ENCODE results near the gene ALDH4A1.

The ALDH4A1 gene

DNA sequence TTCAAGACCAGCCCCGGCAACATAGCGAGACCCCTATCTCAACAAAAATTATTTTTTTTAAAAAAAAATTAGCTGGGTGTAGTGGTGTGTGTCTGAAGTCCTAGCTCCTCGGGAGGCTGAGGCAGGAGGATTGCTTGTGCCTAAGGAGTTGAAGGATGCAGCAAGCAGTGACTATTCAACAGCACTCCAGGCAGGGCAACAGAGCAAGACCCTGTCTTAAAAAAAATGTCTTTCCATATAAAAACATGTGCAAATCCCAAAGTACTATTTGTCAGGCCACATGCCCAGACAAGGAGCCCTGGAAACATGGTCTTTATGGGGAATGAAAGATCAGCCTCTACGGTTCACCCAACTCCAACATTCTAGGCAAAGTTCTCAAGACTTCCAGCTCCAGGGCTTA lies 40.8 kb upstream of the ALDH4A1 start:
- WGBS (ENCODE audit: extremely low coverage, insufficient coverage, insufficient read length): no CpG with 5 or more reads among the region's 4 CpGs
- H3K18ac ChIP-seq (ENCODE audit: low read length): no peak overlapping the region
- peaks cover 13% of the 10 kb centered on the region for H3K79me2 ChIP-seq (ENCODE audit: control insufficient read depth, insufficient read depth, low read length, poor library complexity)
- no peak overlapping the region for H4K8ac ChIP-seq (ENCODE audit: low read depth, low read length)
- H3K9me3 ChIP-seq (ENCODE audit: insufficient read depth, low read depth, low read length): peaks cover 2% of the 10 kb centered on the region
- no peak overlapping the region for H3K23ac ChIP-seq (ENCODE audit: low read length)
- H3K14ac ChIP-seq (ENCODE audit: low read length): no peak overlapping the region
- DNase-seq: no peak
- no peak overlapping the region for H2AFZ ChIP-seq (ENCODE audit: insufficient read depth, low read length, poor library complexity)
- H2BK5ac ChIP-seq (ENCODE audit: low read depth, low read length, poor library complexity): no peak overlapping the region
- H3K4ac ChIP-seq (ENCODE audit: low read depth, low read length): peak overlapping the region; percentile 17
- H3K4me1 ChIP-seq (ENCODE audit: control insufficient read depth in 1 of 2, insufficient read depth in 2 of 2, low read length in 2 of 2): peaks cover 39 to 55% of the 10 kb centered on the region in 2 experiments
- H3K36me3 ChIP-seq (ENCODE audit: control insufficient read depth in 1 of 2, insufficient read depth in 2 of 2, low read length in 2 of 2): peaks cover 5 to 9% of the 10 kb centered on the region in 2 experiments
- H4K91ac ChIP-seq (ENCODE audit: low read depth, low read length): no peak overlapping the region
- no peak overlapping the region for H4K12ac ChIP-seq (ENCODE audit: low read depth, low read length)
- H2BK12ac ChIP-seq (ENCODE audit: low read length): no peak overlapping the region
- no peak overlapping the region for H3K27ac ChIP-seq (ENCODE audit: low read depth, low read length)
- H3K4me3 ChIP-seq (ENCODE audit: low read depth, low read length): no peak overlapping the region
- no peak overlapping the region for H3K9ac ChIP-seq (ENCODE audit: low read length)
- H3K27me3 ChIP-seq (ENCODE audit: insufficient read depth, low read length): no peaks in the 10 kb centered on the region
- no peak overlapping the region for H2BK120ac ChIP-seq (ENCODE audit: insufficient read depth, low read length, poor library complexity)
- H3K79me1 ChIP-seq (ENCODE audit: low read length): peaks cover 8% of the 10 kb centered on the region
- no peak overlapping the region for H2AK5ac ChIP-seq (ENCODE audit: low read length)
- no peak overlapping the region for H3K4me2 ChIP-seq (ENCODE audit: low read length)

DNA sequence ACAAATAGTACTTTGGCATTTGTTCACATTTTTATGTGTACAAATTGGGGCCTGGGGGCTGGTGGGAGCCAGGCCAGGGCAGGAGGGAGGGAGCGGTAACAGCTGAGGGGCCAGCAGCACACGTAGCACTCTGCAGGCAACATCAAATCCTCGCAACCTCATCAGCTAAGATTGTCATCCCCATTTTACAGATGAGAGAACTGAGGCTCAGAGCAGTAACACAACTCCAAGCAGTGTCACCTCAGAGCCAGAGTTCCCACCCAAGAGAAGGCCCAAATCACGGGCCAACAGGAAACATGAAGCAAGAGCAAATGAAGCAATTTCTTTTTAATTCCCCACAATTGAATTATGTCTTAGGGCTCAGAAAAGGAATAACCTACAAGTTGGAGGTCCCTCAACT lies 40.0 kb upstream of the ALDH4A1 start:
- H2BK5ac ChIP-seq (ENCODE audit: low read depth, low read length, poor library complexity): no peak overlapping the region
- H4K91ac ChIP-seq (ENCODE audit: low read depth, low read length): no peak overlapping the region
- DNase-seq: no peak
- peaks cover 5 to 9% of the 10 kb centered on the region in 2 experiments for H3K36me3 ChIP-seq (ENCODE audit: control insufficient read depth in 1 of 2, insufficient read depth in 2 of 2, low read length in 2 of 2)
- no peak overlapping the region for H3K4me2 ChIP-seq (ENCODE audit: low read length)
- H3K9me3 ChIP-seq (ENCODE audit: insufficient read depth, low read depth, low read length): peaks cover 2% of the 10 kb centered on the region
- H3K79me1 ChIP-seq (ENCODE audit: low read length): peaks cover 9% of the 10 kb centered on the region
- no peaks in the 10 kb centered on the region for H3K27me3 ChIP-seq (ENCODE audit: insufficient read depth, low read length)
- peaks cover 37 to 60% of the 10 kb centered on the region in 2 experiments for H3K4me1 ChIP-seq (ENCODE audit: control insufficient read depth in 1 of 2, insufficient read depth in 2 of 2, low read length in 2 of 2)
- peak overlapping the region; percentile 10 for H2BK12ac ChIP-seq (ENCODE audit: low read length)
- no CpG with 5 or more reads among the region's 4 CpGs for WGBS (ENCODE audit: extremely low coverage, insufficient coverage, insufficient read length)
- no peak overlapping the region for H3K23ac ChIP-seq (ENCODE audit: low read length)
- H3K18ac ChIP-seq (ENCODE audit: low read length): peak overlapping the region; percentile 34
- peak overlapping the region; percentile 35 for H3K4ac ChIP-seq (ENCODE audit: low read depth, low read length)
- no peak overlapping the region for H3K14ac ChIP-seq (ENCODE audit: low read length)
- no peak overlapping the region for H2AFZ ChIP-seq (ENCODE audit: insufficient read depth, low read length, poor library complexity)
- no peak overlapping the region for H3K9ac ChIP-seq (ENCODE audit: low read length)
- H3K27ac ChIP-seq (ENCODE audit: low read depth, low read length): no peak overlapping the region
- peaks cover 13% of the 10 kb centered on the region for H3K79me2 ChIP-seq (ENCODE audit: control insufficient read depth, insufficient read depth, low read length, poor library complexity)
- H3K4me3 ChIP-seq (ENCODE audit: low read depth, low read length): no peak overlapping the region
- H2AK5ac ChIP-seq (ENCODE audit: low read length): no peak overlapping the region
- H4K12ac ChIP-seq (ENCODE audit: low read depth, low read length): no peak overlapping the region
- no peak overlapping the region for H4K8ac ChIP-seq (ENCODE audit: low read depth, low read length)
- H2BK120ac ChIP-seq (ENCODE audit: insufficient read depth, low read length, poor library complexity): no peak overlapping the region

DNA sequence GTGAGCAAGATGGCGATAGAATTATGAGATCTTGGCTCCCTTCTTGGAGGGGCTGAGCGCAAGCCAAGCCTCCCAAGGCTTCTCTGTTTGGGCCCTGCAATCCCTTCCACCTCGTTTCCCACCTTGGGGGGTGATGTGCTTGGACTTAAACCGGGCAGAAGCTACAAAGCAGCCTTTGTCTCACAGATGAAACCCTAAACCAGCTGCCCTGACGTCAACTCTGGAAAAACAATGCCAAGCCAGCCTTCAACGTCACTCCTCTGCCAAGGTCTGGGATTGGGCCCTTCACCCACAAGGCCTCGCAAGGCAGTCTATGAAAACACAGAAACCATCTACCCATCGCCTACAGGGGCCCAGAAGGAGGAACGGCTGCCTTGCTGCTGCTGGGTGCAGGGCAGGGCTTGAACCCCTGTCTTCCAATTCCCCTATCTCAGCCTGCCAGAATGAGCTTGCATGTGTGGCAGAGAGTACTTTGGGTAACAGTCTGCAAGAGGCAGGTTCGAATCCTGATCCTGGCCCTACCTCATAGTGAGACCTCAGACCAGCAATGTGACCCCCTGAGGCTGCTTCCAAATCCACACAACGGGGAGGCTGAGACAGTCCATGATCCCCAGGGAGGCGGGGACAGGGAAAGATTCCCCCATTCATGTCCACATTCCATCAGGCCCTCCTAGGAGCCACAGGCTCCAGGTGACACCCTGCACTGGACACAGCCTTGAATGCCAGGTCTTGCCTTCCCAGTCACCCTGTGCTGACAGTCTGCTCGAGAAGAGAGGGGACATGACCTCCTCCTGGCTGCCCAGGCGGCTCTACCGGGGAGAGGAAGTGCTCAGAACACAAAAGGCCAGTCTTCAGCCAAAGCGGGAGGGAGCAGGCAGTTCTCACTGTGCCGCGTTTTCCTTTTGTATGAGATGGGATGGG lies 39.1 kb upstream of the ALDH4A1 start:
- H3K79me1 ChIP-seq (ENCODE audit: low read length): peaks cover 9% of the 10 kb centered on the region

DNA sequence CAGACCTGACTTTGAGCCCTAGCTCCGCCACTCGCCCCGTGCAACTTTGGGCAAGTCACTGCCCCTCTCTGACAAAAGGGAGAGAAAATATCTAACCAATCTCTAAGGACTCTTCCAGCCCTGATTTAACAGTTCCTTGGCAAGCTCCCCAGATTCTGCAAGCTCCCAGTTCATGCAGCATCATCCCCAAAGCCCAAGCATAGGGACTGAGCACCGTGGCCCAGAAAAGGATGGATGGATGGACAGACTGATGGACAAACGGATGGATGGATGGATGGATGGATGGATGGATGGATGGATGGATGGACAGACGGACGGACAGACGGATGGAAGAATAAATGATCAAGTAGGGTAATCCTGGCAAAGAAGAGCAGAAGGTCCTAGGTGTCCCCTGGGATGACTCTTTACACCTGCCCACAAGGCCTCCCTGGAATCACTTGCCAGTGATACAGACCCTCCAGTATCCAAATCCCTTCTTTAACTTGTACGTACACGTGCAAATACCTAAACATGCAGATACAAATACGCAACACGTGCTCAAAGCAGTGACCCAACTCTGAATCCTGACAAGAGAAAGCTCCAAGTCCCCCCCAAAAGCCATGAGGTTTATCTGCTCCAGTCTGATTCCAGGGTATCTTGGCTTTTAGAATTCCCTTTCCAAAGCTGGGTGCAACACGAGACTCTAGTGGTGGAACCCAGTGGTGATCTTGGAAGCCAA lies 38.1 kb upstream of the ALDH4A1 start:
- no peak for DNase-seq
- no peak overlapping the region for H3K4me3 ChIP-seq (ENCODE audit: low read depth, low read length)
- WGBS (ENCODE audit: extremely low coverage, insufficient coverage, insufficient read length): no CpG with 5 or more reads among the region's 13 CpGs
- peaks cover 2% of the 10 kb centered on the region for H3K9me3 ChIP-seq (ENCODE audit: insufficient read depth, low read depth, low read length)
- no peak overlapping the region for H2AK5ac ChIP-seq (ENCODE audit: low read length)
- H3K36me3 ChIP-seq (ENCODE audit: control insufficient read depth in 1 of 2, insufficient read depth in 2 of 2, low read length in 2 of 2): peaks cover 5 to 9% of the 10 kb centered on the region in 2 experiments
- H3K18ac ChIP-seq (ENCODE audit: low read length): peak overlapping the region; percentile 14
- no peak overlapping the region for H3K9ac ChIP-seq (ENCODE audit: low read length)
- H3K27ac ChIP-seq (ENCODE audit: low read depth, low read length): no peak overlapping the region
- H3K14ac ChIP-seq (ENCODE audit: low read length): no peak overlapping the region
- no peak overlapping the region for H3K4ac ChIP-seq (ENCODE audit: low read depth, low read length)
- H3K4me2 ChIP-seq (ENCODE audit: low read length): no peak overlapping the region
- no peak overlapping the region for H2BK12ac ChIP-seq (ENCODE audit: low read length)
- no peaks in the 10 kb centered on the region for H3K27me3 ChIP-seq (ENCODE audit: insufficient read depth, low read length)
- H3K23ac ChIP-seq (ENCODE audit: low read length): no peak overlapping the region
- H3K79me2 ChIP-seq (ENCODE audit: control insufficient read depth, insufficient read depth, low read length, poor library complexity): peaks cover 12% of the 10 kb centered on the region
- peaks cover 42 to 61% of the 10 kb centered on the region in 2 experiments for H3K4me1 ChIP-seq (ENCODE audit: control insufficient read depth in 1 of 2, insufficient read depth in 2 of 2, low read length in 2 of 2)
- no peak overlapping the region for H2AFZ ChIP-seq (ENCODE audit: insufficient read depth, low read length, poor library complexity)
- H2BK5ac ChIP-seq (ENCODE audit: low read depth, low read length, poor library complexity): no peak overlapping the region
- no peak overlapping the region for H2BK120ac ChIP-seq (ENCODE audit: insufficient read depth, low read length, poor library complexity)
- peak overlapping the region; percentile 7 for H4K91ac ChIP-seq (ENCODE audit: low read depth, low read length)
- no peak overlapping the region for H4K8ac ChIP-seq (ENCODE audit: low read depth, low read length)
- peaks cover 11% of the 10 kb centered on the region for H3K79me1 ChIP-seq (ENCODE audit: low read length)
- no peak overlapping the region for H4K12ac ChIP-seq (ENCODE audit: low read depth, low read length)

More for the DNA sequence above, 39.1 kb upstream of the ALDH4A1 start:
- H3K4me3 ChIP-seq (ENCODE audit: low read depth, low read length): no peak overlapping the region
- no peak for DNase-seq
- H3K9ac ChIP-seq (ENCODE audit: low read length): no peak overlapping the region
- H3K36me3 ChIP-seq (ENCODE audit: control insufficient read depth in 1 of 2, insufficient read depth in 2 of 2, low read length in 2 of 2): peaks cover 5 to 9% of the 10 kb centered on the region in 2 experiments
- H2AK5ac ChIP-seq (ENCODE audit: low read length): peak overlapping the region; percentile 11
- H2BK5ac ChIP-seq (ENCODE audit: low read depth, low read length, poor library complexity): no peak overlapping the region
- peak overlapping the region; percentile 29 for H3K14ac ChIP-seq (ENCODE audit: low read length)
- no peak overlapping the region for H2BK12ac ChIP-seq (ENCODE audit: low read length)
- peaks cover 2% of the 10 kb centered on the region for H3K9me3 ChIP-seq (ENCODE audit: insufficient read depth, low read depth, low read length)
- no peak overlapping the region for H3K27ac ChIP-seq (ENCODE audit: low read depth, low read length)
- H3K23ac ChIP-seq (ENCODE audit: low read length): no peak overlapping the region
- no peak overlapping the region for H2BK120ac ChIP-seq (ENCODE audit: insufficient read depth, low read length, poor library complexity)
- peak overlapping the region; percentile 23 for H3K18ac ChIP-seq (ENCODE audit: low read length)
- H4K91ac ChIP-seq (ENCODE audit: low read depth, low read length): peak overlapping the region; percentile 11
- no peak overlapping the region for H2AFZ ChIP-seq (ENCODE audit: insufficient read depth, low read length, poor library complexity)
- peaks cover 42 to 66% of the 10 kb centered on the region in 2 experiments for H3K4me1 ChIP-seq (ENCODE audit: control insufficient read depth in 1 of 2, insufficient read depth in 2 of 2, low read length in 2 of 2)
- no peak overlapping the region for H3K4ac ChIP-seq (ENCODE audit: low read depth, low read length)
- no peaks in the 10 kb centered on the region for H3K27me3 ChIP-seq (ENCODE audit: insufficient read depth, low read length)
- no peak overlapping the region for H3K4me2 ChIP-seq (ENCODE audit: low read length)
- no CpG with 5 or more reads among the region's 18 CpGs for WGBS (ENCODE audit: extremely low coverage, insufficient coverage, insufficient read length)
- no peak overlapping the region for H4K12ac ChIP-seq (ENCODE audit: low read depth, low read length)
- peaks cover 12% of the 10 kb centered on the region for H3K79me2 ChIP-seq (ENCODE audit: control insufficient read depth, insufficient read depth, low read length, poor library complexity)
- no peak overlapping the region for H4K8ac ChIP-seq (ENCODE audit: low read depth, low read length)
